GM21786 (cell line): ENCODE measurements around the gene CAPN10.

Experiments used
- ATAC-seq: cut with Tn5 transposase; IDR thresholded peaks from one replicate; pipeline ENCODE4 v1.9.1; 2021; ENCODE audit not compliant: unreplicated experiment

The CAPN10 gene

GRCh38 chr2:240563951-240564560 lies 22.5 kb upstream of the CAPN10 start:
- no peak for ATAC-seq

GRCh38 chr2:240564561-240565332 lies 21.8 kb upstream of the CAPN10 start:
- no peak for ATAC-seq

- peak; percentile 37 for ATAC-seq
Observed at GRCh38 chr2:240565333-240566202, 21.0 kb upstream of the CAPN10 start.

GRCh38 chr2:240566203-240567136 lies 20.1 kb upstream of the CAPN10 start:
- ATAC-seq, result peak; percentile 50

- no peak for ATAC-seq
Observed at GRCh38 chr2:240567137-240567871, 19.2 kb upstream of the CAPN10 start.

- peak; percentile 22 for ATAC-seq
Observed at GRCh38 chr2:240567872-240568677, 18.5 kb upstream of the CAPN10 start, which contains the start of gene RNPEPL1. Gene RNPEPL1, plus strand, starts transcription at chr2:240568484. Its CDS starts 103 bp downstream, at chr2:240568587.

GRCh38 chr2:240568678-240569522 lies 17.6 kb upstream of the CAPN10 start:
- ATAC-seq, result no peak

GRCh38 chr2:240569523-240569997 lies 17.0 kb upstream of the CAPN10 start:
- no peak for ATAC-seq

GRCh38 chr2:240569998-240570530 lies 16.5 kb upstream of the CAPN10 start:
- ATAC-seq, result no peak

- no peak for ATAC-seq
Observed at GRCh38 chr2:240570531-240571313, 15.8 kb upstream of the CAPN10 start.

GRCh38 chr2:240571314-240571973 lies 15.1 kb upstream of the CAPN10 start:
- ATAC-seq, result no peak

GRCh38 chr2:240572141-240573031 lies 14.1 kb upstream of the CAPN10 start:
- no peak for ATAC-seq

- ATAC-seq, result no peak
Observed at GRCh38 chr2:240573071-240573515, 13.4 kb upstream of the CAPN10 start.

- ATAC-seq, result no peak
Observed at GRCh38 chr2:240573516-240574385, 12.8 kb upstream of the CAPN10 start.
